ENCODE measurements around the gene ELF2. TPM values are rescaled to one million over a fixed set of nuclear protein-coding genes. Genes with fewer than 3 reads are reported as not detected.

Gene ELF2
- total and polyA plus RNA-seq, 2 donors (not counting 1 experiment from before 2014, with no cell fraction given), result 25.1 to 97.5 TPM

DNA sequence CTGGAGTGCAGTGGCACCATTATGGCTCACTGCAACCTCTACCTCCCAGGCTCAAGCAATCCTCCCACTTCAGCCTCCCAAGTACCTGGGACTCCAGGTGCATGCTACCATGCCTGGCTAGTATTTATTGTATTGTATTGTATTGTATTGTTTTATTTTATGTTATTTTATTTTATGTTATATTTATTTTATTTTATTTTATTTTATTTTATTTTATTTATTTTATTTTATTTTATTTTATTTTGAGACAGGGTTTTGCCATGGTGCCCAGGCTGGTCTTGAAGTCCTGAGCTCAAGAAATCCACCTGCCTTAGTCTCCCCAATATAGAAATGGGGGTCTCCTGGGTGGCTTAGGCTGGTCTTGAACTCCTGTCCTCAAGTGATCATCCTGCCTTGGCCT is 42.6 kb downstream of the ELF2 start:
- no peak for ATAC-seq (ENCODE audit: low read depth)
- no peak overlapping the region for H3K4me3 Mint-ChIP-seq
- no peak for DNase-seq

DNA sequence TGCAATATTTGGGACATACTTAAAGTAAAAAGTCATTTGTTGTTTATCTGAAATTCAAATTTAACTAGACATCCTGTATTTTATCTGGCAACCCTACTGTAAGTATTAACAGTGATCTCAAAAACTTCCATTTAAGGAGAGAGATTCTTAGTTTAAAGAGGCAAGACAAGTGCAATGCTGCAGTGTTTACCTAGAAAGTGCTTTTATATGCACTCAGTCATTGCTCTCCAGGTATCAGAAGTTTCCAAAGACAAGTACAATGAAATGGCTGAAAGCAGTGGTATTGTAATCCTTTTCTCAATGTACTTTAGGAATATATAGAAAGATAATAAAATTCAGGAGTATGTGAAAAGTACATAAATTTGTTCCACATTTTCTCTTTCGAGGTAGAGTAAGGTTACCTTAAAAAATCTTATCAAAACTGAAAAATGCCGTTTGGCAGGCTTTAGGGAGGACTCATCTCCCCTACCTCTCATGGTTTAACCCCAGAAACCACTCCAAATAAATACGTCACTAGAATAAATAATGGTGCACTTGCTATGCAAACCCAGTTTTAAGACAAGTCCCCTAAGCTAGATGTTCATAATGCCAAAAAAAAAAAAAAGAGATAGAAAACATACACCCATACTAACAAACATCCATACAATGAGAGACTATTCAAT is 45.7 kb downstream of the ELF2 start:
- intact Hi-C loops (cut with micrococcal nuclease), result no loop called here
- ATAC-seq (ENCODE audit: low read depth) (no peak), DNase-seq (no peak)
- Histone ChIP-seq H3K4me3 (ENCODE audit: control extremely low read depth in 1 of 5, extremely low read depth in 1 of 5, insufficient read depth in 1 of 5, low read depth in 2 of 5, low read length in 4 of 5) (no peak overlapping the region), H3K4me2 (replicated peaks; ENCODE audit: low read depth, low read length, poor library complexity, severe bottlenecking) (no peak overlapping the region), H3K36me3 (replicated peaks in 1 of 2; ENCODE audit: control extremely low read depth in 1 of 2, control insufficient read depth in 1 of 2, extremely low read depth in 1 of 2, insufficient read depth in 2 of 2, low read length in 1 of 2) (peaks cover 0 to 2% of the 10 kb centered on the region in 2 experiments), H4K20me1 (ENCODE audit: control insufficient read depth, insufficient read depth, low read length, poor library complexity, severe bottlenecking) (no peaks in the 10 kb centered on the region), H3K4me1 (ENCODE audit: control insufficient read depth in 2 of 2, insufficient read depth in 2 of 2, low read length in 2 of 2) (no peaks in the 10 kb centered on the region), H3K27me3 (replicated peaks in 1 of 4; ENCODE audit: control extremely low read depth in 1 of 4, control insufficient read depth in 3 of 4, insufficient read depth in 4 of 4, low read length in 3 of 4) (no peaks in the 10 kb centered on the region), H3K79me2 (ENCODE audit: control insufficient read depth, insufficient read depth, low read length) (no peaks in the 10 kb centered on the region), H3K27ac (ENCODE audit: low read length in 2 of 2) (no peak overlapping the region), H3K9ac (ENCODE audit: low read length) (no peak overlapping the region), H2AFZ (ENCODE audit: insufficient read depth, low read depth, low read length, poor library complexity, severe bottlenecking) (no peak overlapping the region), H3K9me3 (ENCODE audit: control extremely low read depth in 1 of 3, control insufficient read depth in 2 of 3, insufficient read depth in 1 of 3, low read length in 2 of 3) (no peaks in the 10 kb centered on the region)
- Mint-ChIP-seq H3K4me1 (no peaks in the 10 kb centered on the region), H3K4me3 (no peak overlapping the region), H3K9me3 (ENCODE audit: insufficient read depth) (no peaks in the 10 kb centered on the region), H3K27ac (no peak overlapping the region), H3K27me3 (no peaks in the 10 kb centered on the region)
- POLR2A ChIA-PET, result no interaction called here
- TF ChIP-seq, protein P1, sequence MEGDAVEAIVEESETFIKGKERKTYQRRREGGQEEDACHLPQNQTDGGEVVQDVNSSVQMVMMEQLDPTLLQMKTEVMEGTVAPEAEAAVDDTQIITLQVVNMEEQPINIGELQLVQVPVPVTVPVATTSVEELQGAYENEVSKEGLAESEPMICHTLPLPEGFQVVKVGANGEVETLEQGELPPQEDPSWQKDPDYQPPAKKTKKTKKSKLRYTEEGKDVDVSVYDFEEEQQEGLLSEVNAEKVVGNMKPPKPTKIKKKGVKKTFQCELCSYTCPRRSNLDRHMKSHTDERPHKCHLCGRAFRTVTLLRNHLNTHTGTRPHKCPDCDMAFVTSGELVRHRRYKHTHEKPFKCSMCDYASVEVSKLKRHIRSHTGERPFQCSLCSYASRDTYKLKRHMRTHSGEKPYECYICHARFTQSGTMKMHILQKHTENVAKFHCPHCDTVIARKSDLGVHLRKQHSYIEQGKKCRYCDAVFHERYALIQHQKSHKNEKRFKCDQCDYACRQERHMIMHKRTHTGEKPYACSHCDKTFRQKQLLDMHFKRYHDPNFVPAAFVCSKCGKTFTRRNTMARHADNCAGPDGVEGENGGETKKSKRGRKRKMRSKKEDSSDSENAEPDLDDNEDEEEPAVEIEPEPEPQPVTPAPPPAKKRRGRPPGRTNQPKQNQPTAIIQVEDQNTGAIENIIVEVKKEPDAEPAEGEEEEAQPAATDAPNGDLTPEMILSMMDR (IDR thresholded peaks at IDR 0.05), result no peak
- TF ChIP-seq EZH2 (IDR thresholded peaks at IDR 0.05; ENCODE audit: borderline replicate concordance, insufficient read depth, low read depth, low read length, poor library complexity, severe bottlenecking), result no peak
- WGBS (ENCODE audit: insufficient coverage), result no CpG with 5 or more reads among the region's 3 CpGs
- CTCF ChIA-PET, result no interaction called here

More for the DNA sequence above, 42.6 kb downstream of the ELF2 start:
- Histone ChIP-seq H3K4me2 (replicated peaks; ENCODE audit: low read depth, low read length, poor library complexity, severe bottlenecking) (no peak overlapping the region), H3K4me1 (ENCODE audit: control insufficient read depth in 2 of 2, insufficient read depth in 2 of 2, low read length in 2 of 2) (no peaks in the 10 kb centered on the region), H2AFZ (ENCODE audit: insufficient read depth, low read depth, low read length, poor library complexity, severe bottlenecking) (no peak overlapping the region), H3K27ac (ENCODE audit: low read length in 2 of 2) (no peak overlapping the region), H3K27me3 (replicated peaks in 1 of 4; ENCODE audit: control extremely low read depth in 1 of 4, control insufficient read depth in 3 of 4, insufficient read depth in 4 of 4, low read length in 3 of 4) (no peaks in the 10 kb centered on the region), H3K4me3 (ENCODE audit: control extremely low read depth in 1 of 5, extremely low read depth in 1 of 5, insufficient read depth in 1 of 5, low read depth in 2 of 5, low read length in 4 of 5) (no peak overlapping the region), H3K9ac (ENCODE audit: low read length) (no peak overlapping the region), H4K20me1 (ENCODE audit: control insufficient read depth, insufficient read depth, low read length, poor library complexity, severe bottlenecking) (no peaks in the 10 kb centered on the region), H3K79me2 (ENCODE audit: control insufficient read depth, insufficient read depth, low read length) (no peaks in the 10 kb centered on the region), H3K36me3 (replicated peaks in 1 of 2; ENCODE audit: control extremely low read depth in 1 of 2, control insufficient read depth in 1 of 2, extremely low read depth in 1 of 2, insufficient read depth in 2 of 2, low read length in 1 of 2) (no peaks in the 10 kb centered on the region), H3K9me3 (ENCODE audit: control extremely low read depth in 1 of 3, control insufficient read depth in 2 of 3, insufficient read depth in 1 of 3, low read length in 2 of 3) (no peaks in the 10 kb centered on the region)
- TF ChIP-seq, protein P1 (IDR thresholded peaks at IDR 0.05), result no peak
- TF ChIP-seq EZH2 (IDR thresholded peaks at IDR 0.05; ENCODE audit: borderline replicate concordance, insufficient read depth, low read depth, low read length, poor library complexity, severe bottlenecking), result no peak
- no peak overlapping the region for H3K27ac Mint-ChIP-seq
- H3K4me1 Mint-ChIP-seq, result no peaks in the 10 kb centered on the region
- POLR2A ChIA-PET, result no interaction called here
- H3K9me3 Mint-ChIP-seq (ENCODE audit: insufficient read depth), result no peaks in the 10 kb centered on the region
- intact Hi-C loops (cut with micrococcal nuclease), result no loop called here
- H3K27me3 Mint-ChIP-seq, result no peaks in the 10 kb centered on the region
- CTCF ChIA-PET, result no interaction called here
